ENCODE measurements around the gene CLIC3.

The CLIC3 gene

GRCh38 chr9:136964171-136964689 is 32.1 kb downstream of the CLIC3 start:
- DNase-seq (ENCODE audit: low spot score): no peak

- no peak for DNase-seq (ENCODE audit: low spot score)
Observed at GRCh38 chr9:136963751-136964150, 32.6 kb downstream of the CLIC3 start.

- no peak for DNase-seq (ENCODE audit: low spot score)
Observed at GRCh38 chr9:136963341-136963740, 33.0 kb downstream of the CLIC3 start.

- DNase-seq (ENCODE audit: low spot score): no peak
Observed at GRCh38 chr9:136962701-136963248, 33.6 kb downstream of the CLIC3 start.

- DNase-seq (ENCODE audit: low spot score): no peak
Observed at GRCh38 chr9:136962163-136962562, 34.2 kb downstream of the CLIC3 start.

- DNase-seq (ENCODE audit: low spot score): no peak
Observed at GRCh38 chr9:136961279-136962065, 34.9 kb downstream of the CLIC3 start.

GRCh38 chr9:136960938-136961275 is 35.5 kb downstream of the CLIC3 start:
- no peak for DNase-seq (ENCODE audit: low spot score)

- no peak for DNase-seq (ENCODE audit: low spot score)
Observed at GRCh38 chr9:136960212-136960937, 36.0 kb downstream of the CLIC3 start.

GRCh38 chr9:136958898-136959850 is 37.2 kb downstream of the CLIC3 start:
- no peak for DNase-seq (ENCODE audit: low spot score)

- no peak for DNase-seq (ENCODE audit: low spot score)
Observed at GRCh38 chr9:136958473-136958872, 37.9 kb downstream of the CLIC3 start.

GRCh38 chr9:136957901-136958300 is 38.5 kb downstream of the CLIC3 start:
- DNase-seq (ENCODE audit: low spot score): no peak

- no peak for DNase-seq (ENCODE audit: low spot score)
Observed at GRCh38 chr9:136957461-136957860, 38.9 kb downstream of the CLIC3 start.

GRCh38 chr9:136956604-136957003 is 39.8 kb downstream of the CLIC3 start:
- DNase-seq (ENCODE audit: low spot score): no peak

- DNase-seq (ENCODE audit: low spot score): no peak
Observed at GRCh38 chr9:136955943-136956335, 40.4 kb downstream of the CLIC3 start.

GRCh38 chr9:136955202-136955942 is 41.0 kb downstream of the CLIC3 start:
- DNase-seq (ENCODE audit: low spot score): no peak

- no peak for DNase-seq (ENCODE audit: low spot score)
Observed at GRCh38 chr9:136954270-136955083, 41.9 kb downstream of the CLIC3 start.

GRCh38 chr9:136953771-136954269 is 42.5 kb downstream of the CLIC3 start:
- no peak for DNase-seq (ENCODE audit: low spot score)

- DNase-seq (ENCODE audit: low spot score): no peak
Observed at GRCh38 chr9:136952876-136953770, 43.2 kb downstream of the CLIC3 start.

- DNase-seq (ENCODE audit: low spot score): no peak
Observed at GRCh38 chr9:136952321-136952850, 44.0 kb downstream of the CLIC3 start.
